ENCODE data around the gene TEK.

DNA sequence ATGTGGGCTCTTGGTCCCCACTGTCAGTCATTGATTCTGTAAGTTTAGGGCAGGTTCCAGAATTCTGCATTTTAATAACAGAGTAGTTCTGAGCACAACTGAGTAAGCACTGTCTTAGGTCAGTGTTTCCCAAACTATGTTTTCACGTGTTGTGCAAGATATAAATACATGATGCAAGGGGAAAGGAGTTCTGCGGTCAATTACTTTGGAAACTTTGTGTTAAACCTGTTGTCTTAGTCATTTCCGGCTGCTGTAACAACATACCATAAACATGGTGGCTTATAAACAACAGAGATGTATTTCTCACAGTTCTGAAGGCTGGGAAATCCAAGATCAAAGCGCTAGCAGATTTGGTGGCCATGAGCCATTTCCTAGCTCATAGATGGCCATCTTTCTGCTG is 118.2 kb downstream of the TEK start:
- TF ChIP-seq, protein P1, sequence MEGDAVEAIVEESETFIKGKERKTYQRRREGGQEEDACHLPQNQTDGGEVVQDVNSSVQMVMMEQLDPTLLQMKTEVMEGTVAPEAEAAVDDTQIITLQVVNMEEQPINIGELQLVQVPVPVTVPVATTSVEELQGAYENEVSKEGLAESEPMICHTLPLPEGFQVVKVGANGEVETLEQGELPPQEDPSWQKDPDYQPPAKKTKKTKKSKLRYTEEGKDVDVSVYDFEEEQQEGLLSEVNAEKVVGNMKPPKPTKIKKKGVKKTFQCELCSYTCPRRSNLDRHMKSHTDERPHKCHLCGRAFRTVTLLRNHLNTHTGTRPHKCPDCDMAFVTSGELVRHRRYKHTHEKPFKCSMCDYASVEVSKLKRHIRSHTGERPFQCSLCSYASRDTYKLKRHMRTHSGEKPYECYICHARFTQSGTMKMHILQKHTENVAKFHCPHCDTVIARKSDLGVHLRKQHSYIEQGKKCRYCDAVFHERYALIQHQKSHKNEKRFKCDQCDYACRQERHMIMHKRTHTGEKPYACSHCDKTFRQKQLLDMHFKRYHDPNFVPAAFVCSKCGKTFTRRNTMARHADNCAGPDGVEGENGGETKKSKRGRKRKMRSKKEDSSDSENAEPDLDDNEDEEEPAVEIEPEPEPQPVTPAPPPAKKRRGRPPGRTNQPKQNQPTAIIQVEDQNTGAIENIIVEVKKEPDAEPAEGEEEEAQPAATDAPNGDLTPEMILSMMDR (IDR thresholded peaks at IDR 0.05): no peak
- TF ChIP-seq POLR2A (IDR thresholded peaks at IDR 0.05) (no peak), EP300 (IDR thresholded peaks at IDR 0.05) (no peak)
